HCT116 (cell line): ENCODE measurements around the gene NEB. TPM values are rescaled to one million over a fixed set of nuclear protein-coding genes. Genes with fewer than 3 reads are reported as not detected.

Source experiments
- ATAC-seq: fragments of 200-7000 bp; cut with Tn5 transposase; 2 replicates; pipeline ENCODE4 v1.9.1; 2020; ENCODE audit warnings: mild to moderate bottlenecking, moderate library complexity
- BruUV-seq: library from RNA; stranded (reverse); fragments of 400-500 nt; replicated peaks from 2 replicates; lab custom pipeline; 2021; lab: Mats Ljungman, UMichigan
- CTCF ChIA-PET: fragments of 300-600 bp; sonication (Branson Sonifier 250); formaldehyde crosslinking; loops from one replicate; lab custom pipeline; 2021; ENCODE audit warnings: antibody characterized with exemption; lab: Charles Lee
- POLR2A ChIA-PET: fragments of 300-600, 350-600 bp; sonication (Branson Sonifier 250); formaldehyde crosslinking; loops from one replicate; lab custom pipeline; 2021; ENCODE audit warnings: antibody characterized with exemption; lab: Charles Lee
- RAD21 ChIA-PET, 2 experiments: fragments of 300-600 bp; sonication (Branson Sonifier 250); formaldehyde crosslinking; loops; one replicate each; lab custom pipeline; 2023; ENCODE audit warnings: low total read pairs in 2 of 2; ENCODE audit not compliant: uncharacterized antibody in 2 of 2, unreplicated experiment in 2 of 2, low non-redundant PET in 1 of 2; lab: Charles Lee
- DNase-seq: peaks from one replicate; pipeline ENCODE4 v3.0.0-alpha.2; 2010; ENCODE audit warnings: low read depth, low spot score
- H2AFZ ChIP-seq: fragments of 200-600 bp; shearing (Covaris generic), sonication (generic); 2 replicates; pipeline ENCODE4 v1.6.1; 2017; ENCODE audit warnings: low read depth, mixed run types, mixed read lengths, antibody characterized with exemption, low read length; ENCODE audit not compliant: poor library complexity, severe bottlenecking
- H3K27ac ChIP-seq: 2 replicates; pipeline ENCODE4 v1.5.1; 2012; ENCODE audit warnings: low read depth, low read length
- H3K27me3 ChIP-seq: fragments of 200-600 bp; sonication (generic); 2 replicates; pipeline ENCODE4 v1.6.1; 2016; ENCODE audit warnings: mixed run types, low read length, mixed read lengths; ENCODE audit not compliant: insufficient read depth
- H3K36me3 ChIP-seq, 2 experiments: fragments of 200-500 bp in 1 of 2; fragments of 200-600 bp in 1 of 2; sonication (Bioruptor generic) in 1 of 2; sonication (generic) in 1 of 2; 2 replicates each; pipeline versions ENCODE4 v1.5.1 to v1.6.1; 2014 to 2016; ENCODE audit warnings: low read length in 2 of 2, inconsistent platforms in 1 of 2, mixed read lengths in 1 of 2, mixed run types in 1 of 2; ENCODE audit not compliant: insufficient read depth in 2 of 2, control insufficient read depth in 1 of 2
- H3K4me1 ChIP-seq, 2 experiments: fragments of 200-600 bp in 1 of 2; sonication (generic) in 1 of 2; 2 replicates each; pipeline versions ENCODE4 v1.5.1 to v1.6.1; 2012 to 2017; ENCODE audit warnings: low read length in 2 of 2, inconsistent platforms in 1 of 2, mild to moderate bottlenecking in 1 of 2, mixed read lengths in 1 of 2, mixed run types in 1 of 2, moderate library complexity in 1 of 2; ENCODE audit not compliant: insufficient read depth in 2 of 2, control insufficient read depth in 1 of 2
- H3K4me2 ChIP-seq: fragments of 200-600 bp; sonication (generic); 2 replicates; pipeline ENCODE4 v1.6.1; 2017; ENCODE audit warnings: mixed run types, low read length, mixed read lengths
- H3K4me3 ChIP-seq, 2 experiments: fragments of 200-600 bp in 1 of 2; sonication (generic) in 1 of 2; replicated peaks in 1 of 2; 2 replicates each; pipeline ENCODE4 v1.5.1; 2011 to 2016; ENCODE audit warnings: low read length in 2 of 2, control low read depth in 1 of 2, low read depth in 1 of 2, mild to moderate bottlenecking in 1 of 2, mixed read lengths in 1 of 2, mixed run types in 1 of 2
- H3K79me2 ChIP-seq: fragments of 200-600 bp; sonication (generic); 2 replicates; pipeline ENCODE4 v1.6.1; 2017; ENCODE audit warnings: mild to moderate bottlenecking, mixed run types, low read length, moderate library complexity, mixed read lengths; ENCODE audit not compliant: insufficient read depth
- H3K9ac ChIP-seq: fragments of 200-600 bp; sonication (generic); 2 replicates; pipeline ENCODE4 v1.6.1; 2016; ENCODE audit warnings: low read length, mixed read lengths
- H3K9me2 ChIP-seq: fragments of 200-600 bp; sonication (generic), shearing (Covaris generic); 2 replicates; pipeline ENCODE4 v1.6.1; 2017; ENCODE audit warnings: mixed run types, mild to moderate bottlenecking, moderate library complexity; ENCODE audit not compliant: insufficient read depth
- H3K9me3 ChIP-seq, 2 experiments: fragments of 200-500 bp in 1 of 2; fragments of 200-600 bp in 1 of 2; sonication (Bioruptor generic) in 1 of 2; sonication (generic) in 1 of 2; 2 replicates each; pipeline ENCODE4 v1.6.1; 2014 to 2017; ENCODE audit warnings: low read length in 2 of 2, mixed read lengths in 2 of 2, inconsistent platforms in 1 of 2, low read depth in 1 of 2, mild to moderate bottlenecking in 1 of 2, mixed run types in 1 of 2, moderate library complexity in 1 of 2; ENCODE audit not compliant: control insufficient read depth in 1 of 2, insufficient read depth in 1 of 2
- H4K20me1 ChIP-seq: fragments of 200-600 bp; sonication (generic), shearing (Covaris generic); 2 replicates; pipeline ENCODE4 v1.6.1; 2017; ENCODE audit warnings: mixed run types, mild to moderate bottlenecking, moderate library complexity; ENCODE audit not compliant: insufficient read depth
- CBX3 ChIP-seq: IDR thresholded peaks from 2 replicates; pipeline ENCODE4 v1.6.1; 2012; ENCODE audit warnings: low read depth
- CEBPB ChIP-seq: IDR thresholded peaks from 2 replicates; pipeline ENCODE4 v1.6.1; 2012; ENCODE audit warnings: low read depth
- EZH2 ChIP-seq: fragments of 200-600 bp; sonication (generic); IDR thresholded peaks from 2 replicates; pipeline ENCODE4 v1.6.1; 2017; ENCODE audit warnings: antibody characterized with exemption, mixed run types
- FOSL1 ChIP-seq: IDR thresholded peaks from 2 replicates; pipeline ENCODE4 v1.6.1; 2012; ENCODE audit warnings: low read depth
- POLR2AphosphoS5 ChIP-seq: IDR thresholded peaks from 2 replicates; pipeline ENCODE4 v1.6.1; 2011; ENCODE audit warnings: mild to moderate bottlenecking, low read depth, low read length, moderate library complexity
- SIN3A ChIP-seq: IDR thresholded peaks from 2 replicates; pipeline ENCODE4 v1.6.1; 2012; ENCODE audit warnings: low read depth
- SP1 ChIP-seq: IDR thresholded peaks from 2 replicates; pipeline ENCODE4 v1.6.1; 2012; ENCODE audit warnings: low read depth
- SRF ChIP-seq: IDR thresholded peaks from 2 replicates; pipeline ENCODE4 v1.6.1; 2012; ENCODE audit warnings: low read depth
- TCF7L2 ChIP-seq: IDR thresholded peaks from 2 replicates; pipeline ENCODE4 v1.7.0; 2011; ENCODE audit warnings: borderline replicate concordance, inconsistent platforms; ENCODE audit not compliant: insufficient read depth, insufficient read length; ENCODE audit errors: extremely low read depth
- YY1 ChIP-seq: IDR thresholded peaks from 2 replicates; pipeline ENCODE4 v1.6.1; 2011; ENCODE audit warnings: low read length, low read depth, moderate library complexity, mild to moderate bottlenecking; ENCODE audit not compliant: insufficient replicate concordance; ENCODE audit errors: extremely low read depth
- ZFX ChIP-seq: fragments of 450-650 bp; IDR thresholded peaks from 2 replicates; pipeline ENCODE4 v1.6.1; 2017
- intact Hi-C: fragments of 100-400 bp; cut with micrococcal nuclease; formaldehyde crosslinking; loops from 2 replicates; pipeline ENCODE4 v1.10.0; 2022
- total RNA-seq: library from RNA; stranded (reverse); gene quantifications from one replicate; pipeline ENCODE4 v1.2.1, GENCODE V29; 2021; ENCODE audit not compliant: unreplicated experiment
- TF ChIP-seq, protein P1 (sequence below): IDR thresholded peaks from 2 replicates; pipeline ENCODE4 v1.6.1; 2012; ENCODE audit warnings: low read depth
- TF ChIP-seq, protein P2 (sequence below): IDR thresholded peaks from 2 replicates; pipeline ENCODE4 v1.6.1; 2012
- TF ChIP-seq, protein P3 (sequence below): IDR thresholded peaks from 2 replicates; pipeline ENCODE4 v1.6.1; 2012

NEB gene
- total RNA-seq, 1 experiment from 2014 or later = 0.34 TPM

DNA sequence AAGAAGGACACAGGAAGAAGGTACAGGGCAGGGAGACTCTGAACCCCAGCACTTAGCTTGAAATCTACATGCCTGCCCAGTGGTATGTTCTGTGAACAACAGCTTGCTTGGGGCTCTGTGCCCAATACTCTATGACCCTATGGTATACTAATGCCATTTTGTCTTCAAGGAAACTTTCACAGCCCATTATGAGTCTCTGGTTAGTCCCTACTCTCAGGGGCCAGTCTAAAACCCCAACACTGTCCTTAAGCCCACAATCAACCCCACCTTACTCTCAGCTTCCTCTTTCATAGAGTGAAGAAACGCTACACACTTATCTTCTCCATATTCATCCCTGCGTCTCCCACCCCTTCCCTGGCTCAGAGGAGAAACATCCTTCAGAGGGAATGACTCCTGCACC, 16.0 kb downstream of the NEB start:
- no peak overlapping the region for H3K9ac ChIP-seq
- H3K27ac ChIP-seq = no peak overlapping the region
- H3K27me3 ChIP-seq = no peaks in the 10 kb centered on the region
- DNase-seq (no peak), ATAC-seq (no peak)
- no peaks in the 10 kb centered on the region for H3K9me2 ChIP-seq
- POLR2A ChIA-PET = no interaction called here
- no peaks in the 10 kb centered on the region for H4K20me1 ChIP-seq
- no peak overlapping the region for H3K4me3 ChIP-seq
- H3K4me2 ChIP-seq = no peak overlapping the region
- no peaks in the 10 kb centered on the region for H3K9me3 ChIP-seq
- TF ChIP-seq CBX3 (no peak), ZFX (no peak), CEBPB (no peak), SRF (no peak), POLR2AphosphoS5 (no peak), SP1 (no peak)
- TF ChIP-seq, protein P1, sequence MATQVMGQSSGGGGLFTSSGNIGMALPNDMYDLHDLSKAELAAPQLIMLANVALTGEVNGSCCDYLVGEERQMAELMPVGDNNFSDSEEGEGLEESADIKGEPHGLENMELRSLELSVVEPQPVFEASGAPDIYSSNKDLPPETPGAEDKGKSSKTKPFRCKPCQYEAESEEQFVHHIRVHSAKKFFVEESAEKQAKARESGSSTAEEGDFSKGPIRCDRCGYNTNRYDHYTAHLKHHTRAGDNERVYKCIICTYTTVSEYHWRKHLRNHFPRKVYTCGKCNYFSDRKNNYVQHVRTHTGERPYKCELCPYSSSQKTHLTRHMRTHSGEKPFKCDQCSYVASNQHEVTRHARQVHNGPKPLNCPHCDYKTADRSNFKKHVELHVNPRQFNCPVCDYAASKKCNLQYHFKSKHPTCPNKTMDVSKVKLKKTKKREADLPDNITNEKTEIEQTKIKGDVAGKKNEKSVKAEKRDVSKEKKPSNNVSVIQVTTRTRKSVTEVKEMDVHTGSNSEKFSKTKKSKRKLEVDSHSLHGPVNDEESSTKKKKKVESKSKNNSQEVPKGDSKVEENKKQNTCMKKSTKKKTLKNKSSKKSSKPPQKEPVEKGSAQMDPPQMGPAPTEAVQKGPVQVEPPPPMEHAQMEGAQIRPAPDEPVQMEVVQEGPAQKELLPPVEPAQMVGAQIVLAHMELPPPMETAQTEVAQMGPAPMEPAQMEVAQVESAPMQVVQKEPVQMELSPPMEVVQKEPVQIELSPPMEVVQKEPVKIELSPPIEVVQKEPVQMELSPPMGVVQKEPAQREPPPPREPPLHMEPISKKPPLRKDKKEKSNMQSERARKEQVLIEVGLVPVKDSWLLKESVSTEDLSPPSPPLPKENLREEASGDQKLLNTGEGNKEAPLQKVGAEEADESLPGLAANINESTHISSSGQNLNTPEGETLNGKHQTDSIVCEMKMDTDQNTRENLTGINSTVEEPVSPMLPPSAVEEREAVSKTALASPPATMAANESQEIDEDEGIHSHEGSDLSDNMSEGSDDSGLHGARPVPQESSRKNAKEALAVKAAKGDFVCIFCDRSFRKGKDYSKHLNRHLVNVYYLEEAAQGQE = no peak
- TF ChIP-seq, protein P2, sequence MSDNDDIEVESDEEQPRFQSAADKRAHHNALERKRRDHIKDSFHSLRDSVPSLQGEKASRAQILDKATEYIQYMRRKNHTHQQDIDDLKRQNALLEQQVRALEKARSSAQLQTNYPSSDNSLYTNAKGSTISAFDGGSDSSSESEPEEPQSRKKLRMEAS = no peak
- CTCF ChIA-PET = no interaction called here
- H3K79me2 ChIP-seq = no peaks in the 10 kb centered on the region
- no peak overlapping the region for H2AFZ ChIP-seq
- BruUV-seq = no TSS peak
- intact Hi-C loops = no loop called here
- H3K4me1 ChIP-seq = no peaks in the 10 kb centered on the region
- no peaks in the 10 kb centered on the region for H3K36me3 ChIP-seq
- RAD21 ChIA-PET = no interaction called here

DNA sequence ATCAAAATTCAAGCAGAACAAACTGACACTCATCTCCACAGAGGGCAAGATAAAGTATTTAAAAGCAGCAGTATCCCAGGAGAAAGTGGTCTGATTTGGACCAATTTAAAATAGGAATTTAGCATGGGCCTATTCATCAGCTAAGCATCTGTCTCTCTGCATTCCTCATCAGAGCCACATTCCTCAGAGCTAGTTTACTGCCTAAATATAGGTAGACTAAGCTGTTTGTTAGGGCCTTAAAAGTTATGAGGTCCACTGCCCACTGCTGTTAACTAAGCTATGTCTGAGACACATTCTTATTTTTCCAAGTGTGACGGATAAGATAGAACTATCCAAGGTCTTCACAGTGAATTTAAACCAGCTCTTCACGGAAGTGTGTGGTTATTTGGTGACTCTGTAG, 17.6 kb downstream of the NEB start:
- H3K27ac ChIP-seq = no peak overlapping the region
- no peaks in the 10 kb centered on the region for H3K9me3 ChIP-seq
- no peak for ATAC-seq
- H3K79me2 ChIP-seq = no peaks in the 10 kb centered on the region
- H3K4me1 ChIP-seq = no peaks in the 10 kb centered on the region
- no peak overlapping the region for H3K4me3 ChIP-seq
- ChIA-PET POLR2A (no interaction called here), RAD21 (no interaction called here), CTCF (no interaction called here)
- H3K36me3 ChIP-seq = no peaks in the 10 kb centered on the region
- no peaks in the 10 kb centered on the region for H3K27me3 ChIP-seq
- intact Hi-C loops = no loop called here
- H4K20me1 ChIP-seq = no peaks in the 10 kb centered on the region
- H2AFZ ChIP-seq = no peak overlapping the region
- H3K9me2 ChIP-seq = no peaks in the 10 kb centered on the region
- H3K9ac ChIP-seq = no peak overlapping the region
- no peak for DNase-seq
- no TSS peak for BruUV-seq
- no peak overlapping the region for H3K4me2 ChIP-seq
- TF ChIP-seq FOSL1 = no peak
- no peak for TF ChIP-seq EZH2
- no peak for TF ChIP-seq YY1
- TF ChIP-seq, protein P2 = no peak
- TF ChIP-seq SIN3A = no peak
- no peak for TF ChIP-seq TCF7L2
- TF ChIP-seq, protein P3, sequence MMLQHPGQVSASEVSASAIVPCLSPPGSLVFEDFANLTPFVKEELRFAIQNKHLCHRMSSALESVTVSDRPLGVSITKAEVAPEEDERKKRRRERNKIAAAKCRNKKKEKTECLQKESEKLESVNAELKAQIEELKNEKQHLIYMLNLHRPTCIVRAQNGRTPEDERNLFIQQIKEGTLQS = no peak
- TF ChIP-seq, protein P1 = no peak
